Stimulated activated CD8-positive, alpha-beta memory T cell treated with anti-CD3 and anti-CD28 coated beads, Interleukin-12 subunit alpha, Interleukin-12 subunit beta, amount 100 ng/mL, for 4 hours (primary cell): ENCODE measurements around the gene GRID2.
"Not testable (repeated sequence)": the region's sequence is repeated elsewhere in the genome, so short reads cannot be mapped to it uniquely, and the experiment has no call there.

ENCODE experiments used
- DNase-seq: peaks from one replicate; pipeline ENCODE4 v3.0.0-alpha.2; 2020; ENCODE audit warnings: low read depth

The GRID2 gene

DNA sequence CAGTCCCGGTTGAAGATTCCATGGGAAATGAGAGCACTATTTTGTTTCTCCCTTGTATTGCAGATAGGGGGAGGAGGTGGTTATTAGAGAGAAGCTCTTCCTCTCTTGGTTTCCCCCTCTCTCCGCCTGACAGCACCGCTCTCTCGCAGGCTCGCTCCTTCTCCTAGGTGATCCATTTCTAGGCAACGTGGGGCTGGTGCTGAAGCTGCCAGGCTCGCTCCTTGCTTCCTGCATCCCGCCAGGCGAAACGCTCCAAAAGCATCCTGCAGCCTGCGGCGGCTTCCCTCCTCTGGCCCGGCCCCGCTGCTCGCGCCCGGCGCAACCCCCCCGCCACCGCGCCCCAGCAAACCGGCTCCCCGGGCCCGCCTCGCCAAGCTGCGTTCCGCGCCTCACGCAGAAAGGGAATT lies at the start of gene GRID2:
TSS of gene GRID2 (plus strand) at position 346 of the 407 bp plus-strand sequence.
- no peak for DNase-seq

DNA sequence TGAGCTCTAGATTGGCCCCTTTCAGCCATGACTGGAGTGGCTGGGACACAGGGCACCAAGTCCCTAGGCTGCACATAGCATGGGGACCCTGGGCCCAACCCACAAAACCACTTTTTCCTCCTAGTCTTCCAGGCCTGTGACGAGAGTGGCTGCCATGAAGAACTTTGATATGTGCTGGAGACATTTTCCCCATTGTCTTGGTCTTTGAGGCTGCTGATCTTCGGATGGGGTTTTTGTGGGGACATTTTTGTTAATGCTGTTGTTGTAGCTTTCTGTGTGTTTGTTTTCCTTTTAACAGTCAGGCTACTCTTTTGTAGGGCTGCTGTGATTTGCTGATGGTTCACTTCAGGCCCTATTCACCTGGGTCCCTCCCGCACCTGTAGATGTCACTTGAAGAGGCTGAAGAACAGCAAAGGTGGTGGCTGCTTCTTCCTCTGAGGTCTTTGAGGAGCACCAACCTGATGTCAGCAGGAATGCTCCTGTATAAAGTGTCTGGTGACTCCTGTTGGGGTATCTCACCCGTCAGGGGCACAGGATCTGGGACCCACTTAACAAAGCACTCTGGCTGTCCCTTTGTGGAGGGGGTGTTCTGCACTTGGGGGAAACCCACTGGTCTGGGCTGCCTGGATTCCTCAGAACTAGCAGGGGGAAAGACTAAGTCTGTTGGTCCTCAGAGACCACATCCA lies 49.6 kb upstream of the GRID2 start:
- no peak for DNase-seq

DNA sequence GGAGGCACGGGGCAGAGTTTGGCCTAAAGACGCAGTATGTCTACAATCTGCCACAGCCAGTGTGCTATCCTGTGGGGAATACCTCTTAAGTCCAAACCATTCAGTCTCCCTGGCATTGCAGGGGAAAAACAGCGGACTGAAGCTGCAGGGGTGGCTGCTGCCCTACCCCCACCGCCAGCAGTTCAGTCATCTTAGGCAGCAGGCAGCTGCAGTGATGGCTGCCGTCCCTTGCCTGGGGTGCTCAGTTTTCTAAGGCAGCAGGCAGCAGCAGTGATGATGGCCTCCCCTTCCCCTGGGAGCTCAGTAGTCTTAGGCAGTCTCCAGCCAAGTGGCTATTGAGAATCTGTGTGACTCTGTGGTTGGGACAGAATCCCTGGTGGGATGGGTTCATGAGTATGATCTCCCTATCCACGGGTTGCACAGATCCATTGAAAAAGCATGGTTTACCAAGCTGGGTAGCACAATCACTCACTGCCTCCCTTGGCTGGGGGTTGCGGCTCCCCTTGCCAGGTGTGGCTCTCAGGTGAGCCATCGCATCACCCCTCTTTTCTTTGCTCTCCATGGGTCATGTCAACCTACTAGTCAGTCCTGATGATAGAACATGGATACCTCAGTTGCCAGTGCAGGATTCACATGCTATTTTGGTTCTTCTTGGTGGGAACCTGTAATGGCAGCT lies 48.9 kb upstream of the GRID2 start:
- no peak for DNase-seq

DNA sequence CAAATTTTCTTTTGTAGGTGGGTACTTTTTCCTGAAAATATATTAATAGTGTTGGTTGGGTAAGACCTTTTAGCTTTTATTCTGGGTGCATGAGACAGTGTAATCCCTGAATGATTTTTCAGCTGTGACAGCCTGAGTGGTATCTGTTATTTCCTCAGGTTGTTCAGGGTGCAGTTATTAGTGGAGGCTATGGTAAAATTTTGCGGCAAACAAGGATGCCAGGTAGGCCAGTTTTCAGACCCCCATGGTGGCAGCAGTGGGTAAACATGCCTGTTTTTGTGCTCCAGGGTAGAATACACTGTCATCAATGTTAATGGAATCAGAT lies 47.9 kb upstream of the GRID2 start:
- DNase-seq, result no peak

DNA sequence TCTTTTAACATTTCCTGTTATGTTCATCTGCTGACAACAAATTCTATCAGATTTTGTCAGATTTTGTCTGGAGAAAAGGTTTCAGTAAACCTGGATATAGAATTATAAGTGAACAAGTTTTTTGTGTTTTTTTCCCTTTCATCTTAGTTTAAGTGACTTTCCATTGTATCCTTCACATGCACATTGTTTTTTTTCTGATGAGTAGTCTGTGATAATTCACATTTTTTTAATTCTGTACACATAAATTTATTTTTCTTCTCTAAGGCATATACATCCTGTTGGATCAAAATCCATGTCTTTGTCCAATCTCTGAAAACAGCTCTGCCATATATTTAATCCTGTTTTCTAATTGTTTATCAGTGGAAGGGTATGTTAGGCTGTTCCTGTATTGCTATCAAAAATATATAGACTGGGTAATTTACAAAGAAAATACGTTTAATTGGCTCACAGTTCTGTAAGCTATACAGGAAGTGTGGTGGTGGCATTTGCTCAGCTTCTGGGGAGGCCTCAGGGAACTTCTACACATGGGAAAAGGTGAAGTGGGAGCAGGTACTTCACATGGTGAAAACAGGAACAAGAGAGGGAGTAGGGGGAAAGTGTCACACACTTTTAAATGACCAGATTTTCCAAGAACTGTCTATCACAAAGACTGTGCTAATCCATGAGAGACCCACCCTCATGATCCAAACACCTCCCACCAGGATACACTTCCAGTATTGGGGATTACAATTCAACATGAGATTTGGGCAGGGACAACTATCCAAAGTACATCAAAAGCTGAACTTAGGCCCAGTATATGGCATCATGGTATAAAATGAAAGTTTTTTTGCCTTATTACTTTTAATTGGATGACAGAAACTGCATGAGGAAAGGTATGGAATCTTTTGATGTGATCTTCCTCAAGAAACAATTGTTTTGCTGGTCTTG lies 45.6 kb upstream of the GRID2 start:
- DNase-seq, result no peak

DNA sequence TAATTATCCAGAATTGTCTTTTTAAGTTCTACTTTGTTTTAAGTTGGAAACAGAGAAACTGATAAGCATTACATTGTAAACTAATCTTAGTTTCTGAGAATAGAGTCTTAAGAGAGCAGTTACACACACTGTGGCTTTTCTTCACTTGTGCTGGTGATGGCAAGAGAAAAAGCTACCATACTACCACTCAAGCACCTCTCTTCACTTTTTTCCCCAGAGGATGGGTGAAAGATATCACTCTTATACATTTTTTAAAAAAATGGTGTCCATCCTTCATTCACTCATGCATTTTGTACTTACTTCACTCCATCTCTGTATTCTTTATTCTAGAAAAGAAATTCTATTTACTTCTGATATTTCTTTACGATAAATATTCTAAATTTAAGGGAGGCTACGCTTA lies 42.5 kb upstream of the GRID2 start:
- no peak for DNase-seq

DNA sequence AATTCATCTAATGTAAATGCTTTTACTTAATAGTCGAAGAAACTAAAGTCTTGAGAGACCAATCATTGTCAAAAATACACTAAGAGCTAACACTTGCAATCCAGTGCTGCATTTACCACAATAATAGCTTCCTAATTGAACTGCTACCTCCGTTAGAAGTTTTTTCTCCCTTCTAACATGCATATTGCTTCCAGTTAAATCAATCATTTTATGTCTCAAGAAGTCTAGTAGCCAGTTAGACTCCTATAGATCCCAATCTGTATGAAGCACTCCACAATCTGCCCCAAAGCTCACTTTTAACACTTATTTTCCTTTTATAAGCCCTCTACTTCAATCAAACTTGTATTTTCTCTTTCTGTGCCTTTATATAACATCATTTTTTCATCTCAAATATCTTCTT lies 41.4 kb upstream of the GRID2 start:
- DNase-seq, result no peak

DNA sequence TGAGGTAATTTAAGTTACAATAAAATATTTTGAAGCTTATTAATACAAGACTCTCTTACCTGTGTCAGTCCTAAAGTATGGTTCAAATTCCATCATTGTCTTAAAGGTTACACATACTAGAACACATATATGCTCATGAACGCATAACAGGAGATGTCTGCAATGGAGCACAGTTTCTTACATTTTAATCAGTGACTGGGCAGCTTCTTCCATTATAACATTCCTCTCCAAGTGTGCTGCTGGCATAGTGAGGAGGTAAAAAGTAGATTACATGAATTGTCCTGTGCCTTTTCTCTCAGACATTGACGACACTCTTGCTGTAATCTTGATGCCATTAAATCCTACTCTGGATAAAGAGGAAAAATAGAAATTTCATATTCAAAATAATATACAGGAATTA lies 40.8 kb upstream of the GRID2 start:
- DNase-seq, result no peak

DNA sequence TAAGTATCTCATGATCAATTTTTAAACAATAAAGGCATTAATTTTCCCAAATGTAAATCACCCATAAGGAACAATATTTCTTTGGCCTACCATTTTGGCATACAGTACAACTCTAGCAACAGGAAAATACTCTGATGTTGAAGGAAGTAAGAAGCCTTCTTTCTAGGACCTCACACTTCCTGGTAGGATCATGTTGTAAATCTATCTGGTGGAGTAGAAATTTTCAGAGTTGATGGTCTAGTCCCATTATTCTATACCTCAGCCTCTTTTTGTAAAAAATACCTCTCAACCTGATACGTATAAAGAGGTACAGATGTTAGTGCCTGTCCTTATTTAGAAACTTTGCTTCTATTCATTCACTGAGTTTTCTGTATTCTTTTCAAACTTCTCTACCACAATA lies 40.2 kb upstream of the GRID2 start:
- no peak for DNase-seq

DNA sequence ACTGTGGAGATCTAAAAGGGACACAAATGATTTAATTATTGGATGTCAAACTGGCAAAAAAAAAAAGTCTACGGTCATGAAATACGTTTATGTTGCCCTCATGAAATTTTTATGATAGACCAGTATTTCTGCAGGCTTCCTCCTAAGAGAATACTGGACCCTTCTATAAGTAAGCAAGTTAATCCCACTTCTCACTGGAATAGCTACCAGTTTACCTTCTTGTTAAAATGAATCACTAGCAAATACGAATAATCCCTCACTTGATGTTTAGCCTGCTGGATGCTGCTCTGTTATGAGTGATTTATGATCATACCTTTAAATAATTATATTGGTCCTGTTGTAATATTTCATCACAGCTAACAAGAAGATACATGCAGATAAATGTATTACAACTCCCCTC lies 39.6 kb upstream of the GRID2 start:
- DNase-seq, result no peak

DNA sequence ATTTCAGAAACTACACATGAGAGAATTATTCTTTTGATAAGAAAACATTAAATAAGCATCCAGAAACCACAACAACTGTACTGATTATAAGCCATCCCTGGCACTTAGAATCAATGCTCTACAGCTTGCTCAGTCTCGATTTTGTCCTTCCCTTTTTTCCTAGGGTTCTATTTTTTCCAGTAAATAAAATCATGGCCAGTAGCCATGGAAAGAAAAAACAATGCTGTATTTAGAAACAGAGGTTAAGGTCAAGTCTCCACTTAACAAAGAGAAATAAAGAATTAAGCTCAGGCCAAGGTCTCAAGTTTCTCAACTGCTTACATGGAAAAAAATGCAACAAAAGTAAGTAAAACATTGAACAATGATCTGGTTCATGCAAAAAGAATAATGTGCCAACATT lies 38.7 kb upstream of the GRID2 start:
- no peak for DNase-seq

DNA sequence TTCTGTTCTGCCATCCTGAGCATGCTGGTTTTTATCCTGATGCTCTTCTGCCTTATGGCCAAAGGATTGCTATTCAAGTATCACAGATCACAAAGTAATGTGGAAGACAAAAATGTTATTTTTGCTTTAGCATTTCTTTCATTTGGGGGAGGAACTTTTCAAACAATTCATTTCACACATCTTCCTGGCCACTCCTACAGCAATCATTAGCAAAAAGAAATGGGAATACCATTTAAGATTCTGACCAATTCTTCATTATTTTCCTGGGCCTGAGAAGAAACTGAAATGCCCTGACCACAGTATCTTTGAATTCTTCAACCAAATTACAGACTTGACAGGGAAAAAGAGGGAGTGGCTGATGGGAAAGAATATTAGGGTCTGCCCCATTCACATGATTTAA lies 38.0 kb upstream of the GRID2 start:
- no peak for DNase-seq

DNA sequence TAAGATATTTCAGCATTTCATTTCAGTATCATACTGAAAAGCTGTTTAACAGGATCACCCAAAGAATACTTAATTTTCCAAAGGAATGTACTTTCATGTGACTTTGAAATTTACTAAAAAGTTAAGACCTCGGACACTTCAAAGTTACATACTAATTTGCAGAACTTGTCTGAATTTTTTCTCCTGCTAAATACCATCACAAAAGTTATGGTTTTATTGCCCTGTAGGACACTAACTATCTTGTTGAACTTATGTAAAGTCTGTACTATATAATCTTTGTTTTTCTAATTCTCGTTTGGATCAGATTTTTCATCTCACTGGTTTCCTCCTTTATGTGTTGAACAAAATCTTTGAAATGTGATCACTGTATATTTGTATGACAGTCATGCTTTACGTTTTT lies 37.2 kb upstream of the GRID2 start:
- no peak for DNase-seq

DNA sequence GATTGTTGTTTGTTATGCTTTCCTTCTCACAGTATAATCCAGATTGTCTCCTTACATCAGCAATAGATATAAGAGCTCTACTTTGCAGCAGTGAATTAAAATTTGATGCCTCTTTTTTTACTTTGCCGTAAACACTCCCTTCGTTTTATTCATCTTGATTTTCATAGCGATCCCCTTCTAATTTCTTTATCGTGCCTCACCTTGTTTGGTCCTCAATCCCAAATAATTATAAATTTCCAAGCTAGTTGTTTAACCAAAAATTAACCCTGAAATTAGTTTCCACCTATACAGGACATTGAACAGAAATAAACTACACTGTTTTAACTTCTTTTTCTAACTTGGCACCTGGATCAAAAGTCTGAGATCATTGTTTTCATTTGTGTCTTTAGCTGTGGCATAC lies 35.1 kb upstream of the GRID2 start:
- no peak for DNase-seq

DNA sequence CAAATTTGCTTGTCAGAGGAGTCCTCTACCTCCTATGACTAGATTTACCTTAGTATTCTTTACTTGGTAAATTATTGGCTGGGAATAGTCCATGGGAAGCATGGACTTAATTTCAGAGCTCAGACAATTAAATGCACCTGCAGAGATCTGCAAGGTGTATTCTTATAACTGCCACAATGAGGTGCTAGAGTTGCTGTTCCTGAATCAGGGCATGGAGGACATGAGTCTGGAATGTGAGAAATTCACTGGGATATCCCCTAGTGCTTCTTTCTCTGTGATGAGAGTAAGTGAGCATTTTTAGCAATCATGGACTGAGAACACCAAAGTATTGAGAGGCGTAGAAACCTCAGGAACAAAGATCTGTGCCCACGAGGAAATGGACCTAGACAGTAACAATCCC lies 32.9 kb upstream of the GRID2 start:
- no peak for DNase-seq

DNA sequence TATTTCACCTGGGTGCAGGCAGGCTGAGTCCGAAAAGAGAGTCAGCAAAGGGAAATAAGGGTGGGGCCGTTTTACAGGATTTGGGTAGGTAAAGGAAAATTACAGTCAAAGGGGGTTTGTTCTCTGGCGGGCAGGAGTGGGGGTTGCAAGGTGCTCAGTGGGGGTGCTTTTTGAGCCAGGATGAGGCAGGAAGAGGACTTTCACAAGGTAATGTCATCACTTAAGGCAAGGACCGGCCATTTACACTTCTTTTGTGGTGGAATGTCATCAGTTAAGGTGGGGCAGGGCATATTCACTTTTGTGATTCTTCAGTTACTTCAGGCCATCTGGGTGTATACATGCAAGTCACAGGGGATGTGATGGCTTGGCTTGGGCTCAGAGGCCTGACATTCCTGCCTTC lies 32.2 kb upstream of the GRID2 start:
- DNase-seq, result not testable (repeated sequence)

DNA sequence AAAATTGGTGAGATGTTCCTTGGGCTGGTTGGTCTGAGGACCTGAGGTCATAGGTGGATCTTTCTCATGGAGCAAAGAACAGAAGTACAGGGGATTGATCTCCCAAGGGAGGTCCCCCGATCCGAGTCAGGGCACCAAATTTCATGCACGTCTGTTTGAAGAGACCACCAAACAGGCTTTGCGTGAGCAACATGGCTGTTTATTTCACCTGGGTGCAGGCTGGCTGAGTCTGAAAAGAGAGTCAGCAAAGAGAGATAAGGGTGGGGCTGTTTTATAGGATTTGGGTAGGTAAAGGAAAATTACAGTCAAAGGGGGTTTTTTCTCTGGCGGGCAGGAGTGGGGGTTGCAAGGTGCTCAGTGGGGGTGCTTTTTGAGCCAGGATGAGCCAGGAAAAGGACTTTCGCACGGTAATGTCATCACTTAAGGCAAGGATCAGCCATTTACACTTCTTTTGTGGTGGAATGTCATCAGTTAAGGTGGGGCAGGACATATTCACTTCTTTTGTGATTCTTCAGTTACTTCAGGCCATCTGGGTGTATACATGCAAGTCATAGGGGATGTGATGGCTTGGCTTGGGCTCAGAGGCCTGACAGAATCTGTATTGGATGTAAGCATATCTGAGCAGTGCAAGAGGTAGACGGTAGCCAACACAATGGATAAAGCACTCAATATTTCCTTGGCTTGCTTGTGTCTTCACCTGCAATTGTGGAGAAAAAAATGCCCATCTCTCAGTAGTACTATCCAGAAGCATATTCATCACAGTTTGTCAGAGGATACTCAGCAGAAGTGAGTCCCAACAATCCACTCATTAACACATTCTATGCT lies 26.5 kb upstream of the GRID2 start:
- DNase-seq, result not testable (repeated sequence)

DNA sequence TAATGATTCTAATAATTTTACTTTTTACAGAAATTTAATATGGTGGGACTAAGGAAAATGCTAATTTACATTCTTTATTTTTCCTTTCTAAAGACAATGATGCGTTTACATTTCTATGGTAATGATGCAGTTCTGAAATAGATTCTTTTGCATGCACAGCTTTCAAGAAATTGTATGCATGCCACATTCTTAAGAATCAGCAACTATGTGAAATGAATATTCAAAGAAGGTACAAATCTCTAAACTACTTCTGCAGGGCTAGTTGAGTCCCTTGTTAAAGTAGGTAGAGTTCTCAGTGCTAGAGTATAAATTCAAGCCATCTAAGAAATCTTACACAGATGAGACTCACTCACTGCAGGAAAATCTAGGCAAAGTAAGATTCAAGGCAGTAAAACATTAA lies 24.5 kb upstream of the GRID2 start:
- DNase-seq, result no peak

DNA sequence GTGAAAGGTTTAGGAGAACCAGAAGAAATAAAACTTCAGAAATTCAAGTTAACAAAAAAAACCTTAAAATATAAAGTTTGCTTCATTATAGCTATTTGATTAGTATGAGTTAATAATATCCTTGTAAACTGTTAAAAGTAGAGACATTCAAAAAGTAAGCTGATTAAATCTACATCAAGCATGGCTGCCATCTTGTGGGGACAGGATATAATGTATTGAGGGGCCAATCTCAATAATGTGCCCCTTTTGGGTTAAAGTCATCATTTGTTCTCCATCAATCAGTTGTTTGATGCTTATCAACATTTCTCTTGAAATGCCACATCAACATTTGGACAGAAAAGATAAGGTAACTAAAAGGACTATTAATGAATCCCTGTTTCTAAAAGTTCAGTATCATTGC lies 4.6 kb upstream of the GRID2 start:
- no peak for DNase-seq

DNA sequence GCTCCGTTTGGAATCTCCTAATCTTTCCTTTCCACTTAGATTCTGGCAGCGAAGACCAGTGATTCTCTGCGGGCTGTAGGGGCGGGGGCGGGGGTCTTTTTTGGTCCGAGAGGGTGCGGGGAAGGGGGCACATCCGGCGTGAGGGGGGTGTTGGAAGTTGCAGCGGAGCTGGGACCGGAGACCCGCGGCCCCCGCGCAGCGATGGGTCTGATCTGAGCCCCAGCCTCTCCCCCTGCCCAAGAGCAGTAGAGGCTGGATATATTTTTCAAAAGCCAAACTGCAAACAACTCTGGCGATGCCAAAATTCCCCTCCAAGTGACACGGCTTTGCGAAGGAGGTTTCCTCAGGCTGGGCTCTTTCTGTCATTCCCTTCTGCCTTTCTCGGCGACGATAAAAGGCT lies 355 bp downstream of the GRID2 start:
- DNase-seq, result no peak

DNA sequence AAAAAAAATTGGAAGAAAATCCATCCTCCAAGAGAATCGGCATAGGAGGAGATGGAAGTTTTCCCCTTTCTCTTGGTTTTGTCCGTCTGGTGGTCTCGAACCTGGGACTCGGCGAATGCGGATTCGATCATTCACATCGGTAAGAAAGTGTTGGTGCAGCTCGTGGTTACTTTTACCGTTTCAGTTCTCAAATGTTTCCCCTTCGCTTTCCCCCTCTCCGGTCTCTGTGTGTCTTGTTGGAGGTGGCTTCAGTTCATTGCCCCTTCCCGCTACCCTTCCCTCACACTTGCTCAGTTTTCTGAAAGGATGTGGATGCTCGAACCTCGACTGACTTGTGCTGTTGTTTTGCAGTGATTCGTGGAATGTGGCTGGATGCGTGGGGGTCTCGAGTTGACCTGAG lies 840 bp downstream of the GRID2 start:
- no peak for DNase-seq

DNA sequence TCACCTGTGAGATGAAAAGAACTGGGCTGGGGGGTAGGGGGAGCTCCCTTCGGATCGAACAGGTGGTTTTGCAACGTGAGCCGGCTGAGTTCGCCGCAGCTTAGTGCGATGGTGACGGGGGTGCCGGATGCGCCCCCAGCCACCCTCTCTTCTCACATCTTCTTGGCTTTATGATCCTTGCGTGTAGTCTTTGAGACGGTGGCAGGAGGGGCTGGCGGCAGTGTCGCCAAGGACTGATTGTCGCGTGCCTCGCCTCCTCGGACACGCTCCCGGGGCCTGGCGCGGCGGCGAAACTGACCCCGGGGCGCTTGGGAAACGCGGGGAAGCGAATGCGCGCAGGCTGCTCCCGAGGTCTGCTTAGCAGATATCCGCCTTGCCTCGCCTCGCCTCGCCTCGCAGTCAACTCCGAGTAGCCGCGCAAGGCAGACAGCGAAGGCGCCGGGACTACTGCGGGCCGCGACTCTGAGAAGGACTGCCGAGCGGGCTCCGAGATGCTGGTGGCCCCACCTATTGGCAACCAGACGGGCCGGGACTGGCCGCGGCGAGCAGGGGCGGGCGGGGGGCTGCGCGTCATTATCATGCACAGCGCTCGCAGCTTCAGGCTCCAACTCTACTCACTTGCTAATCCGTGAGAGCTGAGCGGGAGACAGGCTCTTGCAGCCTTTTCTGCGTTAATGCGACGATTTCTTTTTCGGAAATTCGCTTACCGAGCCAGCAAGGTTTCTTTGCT lies 1.5 kb downstream of the GRID2 start:
- no peak for DNase-seq
